ENCODE data around the gene MTHFD2L.

The MTHFD2L gene

DNA sequence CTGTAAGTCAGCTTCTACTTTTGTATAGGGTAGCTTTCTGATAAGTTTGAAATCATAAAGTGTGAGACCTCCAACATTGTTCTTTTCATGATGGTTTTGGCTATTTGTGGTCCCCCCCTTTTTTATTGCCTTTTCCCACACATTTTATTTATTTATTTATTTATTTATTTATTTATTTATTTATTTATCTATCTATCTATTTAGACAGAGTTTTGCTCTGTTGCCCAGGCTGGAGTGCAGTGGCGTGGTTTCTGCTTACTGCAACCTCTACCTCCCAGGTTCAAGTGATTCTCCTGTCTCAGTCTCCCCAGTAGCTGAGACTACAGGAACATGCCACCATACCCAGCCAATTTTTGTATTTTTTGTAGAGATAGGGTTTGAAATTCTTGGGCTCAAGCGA is 9.7 kb upstream of the MTHFD2L start:
- Histone ChIP-seq H3K9me2 (replicated peaks; ENCODE audit: insufficient read depth, low read length) (no peaks in the 10 kb centered on the region), H3K27me3 (ENCODE audit: low read length) (no peaks in the 10 kb centered on the region), H3K79me2 (ENCODE audit: insufficient read depth, low read length) (no peaks in the 10 kb centered on the region), H3F3A (ENCODE audit: insufficient read depth) (no peaks in the 10 kb centered on the region), H3K9ac (ENCODE audit: low read length) (no peak overlapping the region), H3K27ac (ENCODE audit: low read depth, low read length) (no peak overlapping the region), H3K4me2 (ENCODE audit: low read depth, low read length, poor library complexity, severe bottlenecking) (no peak overlapping the region), H3K4me3 (ENCODE audit: insufficient read depth, low read length, poor library complexity, severe bottlenecking) (no peak overlapping the region), H4K20me1 (ENCODE audit: low read depth, low read length) (no peaks in the 10 kb centered on the region), H2AFZ (ENCODE audit: low read depth, low read length, severe bottlenecking) (no peak overlapping the region), H3K9me3 (ENCODE audit: insufficient read depth, low read length) (no peaks in the 10 kb centered on the region), H3K36me3 (ENCODE audit: low read length) (no peaks in the 10 kb centered on the region)
- no peak for TF ChIP-seq CTCF (IDR thresholded peaks at IDR 0.05; ENCODE audit: insufficient read depth, low read length, poor library complexity, severe bottlenecking)
- no peak for TF ChIP-seq EZH2phosphoT487 (conservative IDR thresholded peaks at IDR 0.05; ENCODE audit: low read length)

GRCh38 chr4:74152836-74153235 is 5.1 kb upstream of the MTHFD2L start:
- Histone ChIP-seq H3K4me3 (ENCODE audit: insufficient read depth, low read length, poor library complexity, severe bottlenecking) (no peak overlapping the region), H3K9me2 (replicated peaks; ENCODE audit: insufficient read depth, low read length) (no peaks in the 10 kb centered on the region), H3K9me3 (ENCODE audit: insufficient read depth, low read length) (no peaks in the 10 kb centered on the region), H4K20me1 (ENCODE audit: low read depth, low read length) (no peaks in the 10 kb centered on the region), H3K4me2 (ENCODE audit: low read depth, low read length, poor library complexity, severe bottlenecking) (no peak overlapping the region), H3K27me3 (ENCODE audit: low read length) (no peaks in the 10 kb centered on the region), H2AFZ (ENCODE audit: low read depth, low read length, severe bottlenecking) (no peak overlapping the region), H3F3A (ENCODE audit: insufficient read depth) (no peaks in the 10 kb centered on the region), H3K36me3 (ENCODE audit: low read length) (no peaks in the 10 kb centered on the region), H3K79me2 (ENCODE audit: insufficient read depth, low read length) (no peaks in the 10 kb centered on the region), H3K9ac (ENCODE audit: low read length) (no peak overlapping the region), H3K27ac (ENCODE audit: low read depth, low read length) (no peak overlapping the region)
- TF ChIP-seq CTCF (IDR thresholded peaks at IDR 0.05; ENCODE audit: insufficient read depth, low read length, poor library complexity, severe bottlenecking): no peak
- TF ChIP-seq EZH2phosphoT487 (conservative IDR thresholded peaks at IDR 0.05; ENCODE audit: low read length): no peak

DNA sequence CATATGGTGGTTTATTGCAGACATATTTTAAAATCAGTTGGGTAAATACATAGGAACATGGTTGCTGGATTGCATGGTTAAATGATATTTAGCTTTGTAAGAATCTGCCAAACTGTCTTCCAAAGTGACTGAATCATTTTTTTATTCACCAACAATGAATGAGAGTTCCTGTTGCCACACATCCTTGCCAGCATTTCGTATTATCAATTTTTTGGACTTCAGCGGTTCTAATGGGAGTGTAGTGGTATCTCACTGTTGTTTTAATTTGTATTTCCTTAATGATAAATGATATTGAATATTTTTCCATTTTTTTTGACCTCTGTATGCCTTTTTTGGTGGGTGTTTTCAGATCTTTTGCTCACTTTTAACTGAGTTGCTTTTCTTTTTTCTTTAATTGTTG is 1.4 kb upstream of the MTHFD2L start:
- H3K36me3 ChIP-seq (ENCODE audit: low read length): 0 out of 2 replicates have a peak, but pooled peaks cover 3% of the 10 kb centered on the region
- H3K27me3 ChIP-seq (ENCODE audit: low read length): no peaks in the 10 kb centered on the region
- no peak for TF ChIP-seq CTCF (IDR thresholded peaks at IDR 0.05; ENCODE audit: insufficient read depth, low read length, poor library complexity, severe bottlenecking)
- TF ChIP-seq EZH2phosphoT487 (conservative IDR thresholded peaks at IDR 0.05; ENCODE audit: low read length): no peak
- no peaks in the 10 kb centered on the region for H3K9me2 ChIP-seq (replicated peaks; ENCODE audit: insufficient read depth, low read length)
- no peak overlapping the region for H2AFZ ChIP-seq (ENCODE audit: low read depth, low read length, severe bottlenecking)
- peaks cover 30% of the 10 kb centered on the region for H3K79me2 ChIP-seq (ENCODE audit: insufficient read depth, low read length)
- no peaks in the 10 kb centered on the region for H4K20me1 ChIP-seq (ENCODE audit: low read depth, low read length)
- no peaks in the 10 kb centered on the region; the same call in 1 of the 2 replicates for H3F3A ChIP-seq (ENCODE audit: insufficient read depth)
- no peak overlapping the region for H3K4me2 ChIP-seq (ENCODE audit: low read depth, low read length, poor library complexity, severe bottlenecking)
- H3K9me3 ChIP-seq (ENCODE audit: insufficient read depth, low read length): no peaks in the 10 kb centered on the region
- no peak overlapping the region for H3K9ac ChIP-seq (ENCODE audit: low read length)
- no peak overlapping the region for H3K27ac ChIP-seq (ENCODE audit: low read depth, low read length)
- no peak overlapping the region for H3K4me3 ChIP-seq (ENCODE audit: insufficient read depth, low read length, poor library complexity, severe bottlenecking)
